Mucosa of descending colon (tissue), 3 donors: Measurements from ENCODE around the gene OR2T1. TPM values are rescaled to one million over a fixed set of nuclear protein-coding genes. Genes with fewer than 3 reads are reported as not detected.
"Not testable (repeated sequence)": the region's sequence is repeated elsewhere in the genome, so short reads cannot be mapped to it uniquely, and the experiment has no call there.

Experiments
- ATAC-seq: fragments of 200-7000 bp; cut with Tn5 transposase; one replicate; pipeline ENCODE4 v1.9.1; 2020; ENCODE audit warnings: mild to moderate bottlenecking, moderate library complexity
- DNase-seq, 3 donors: peaks; one replicate each; pipeline ENCODE4 v3.0.0-alpha.2; 2020
- H3K36me3 ChIP-seq: fragments of 200-600 bp; one replicate; pipeline ENCODE4 v1.8.0; 2021; ENCODE audit warnings: low read depth, mild to moderate bottlenecking
- H3K4me1 ChIP-seq: fragments of 200-600 bp; one replicate; pipeline ENCODE4 v1.8.0; 2021; ENCODE audit warnings: low read depth, mild to moderate bottlenecking
- H3K4me3 ChIP-seq: fragments of 200-600 bp; one replicate; pipeline ENCODE4 v1.8.0; 2021; ENCODE audit warnings: mild to moderate bottlenecking
- H3K9me3 ChIP-seq: fragments of 200-600 bp; one replicate; pipeline ENCODE4 v1.8.0; 2021; ENCODE audit warnings: mild to moderate bottlenecking
- CTCF ChIP-seq: fragments of 200-600 bp; IDR thresholded peaks from one replicate; pipeline ENCODE4 v1.8.0; 2022; ENCODE audit warnings: antibody characterized with exemption, mild to moderate bottlenecking
- intact Hi-C, 2 donors: fragments of 100-400 bp; cut with DNase I in 1 of 2; cut with micrococcal nuclease in 1 of 2; formaldehyde crosslinking; loops; one replicate each; pipeline versions ENCODE4 v1.11.0 to v1.11.1; 2022; cut with DNase I, micrococcal nuclease
- total RNA-seq, 3 donors: library from RNA; stranded (reverse); fragmentation: NEBNext Ultra II Directional in 2 of 3; extraction: Animal tissue kit (Norgen Biotek cat#: 25700) in 2 of 3; gene quantifications; one replicate each; pipeline versions ENCODE4 v1.2.1 to v1.2.4, GENCODE V29; 2021 to 2023
- donor health status: DM: no; HTN: no; CAD: no; lungs with moderate emphysema.
- donor health status: DM: no; HTN: no; CAD: no.
- donor health status: DM: no; HTN: yes; CAD: no.

The OR2T1 gene
- total RNA-seq, 3 donors from 2014 or later = not detected

- DNase-seq (no peak), ATAC-seq (no peak)
- Histone ChIP-seq H3K4me1 (no peaks in the 10 kb centered on the region), H3K9me3 (peaks cover 30% of the 10 kb centered on the region), H3K36me3 (no peaks in the 10 kb centered on the region), H3K4me3 (no peak overlapping the region)
- intact Hi-C loops = no loop called here
- TF ChIP-seq CTCF = no peak
Observed at GRCh38 chr1:248404024-248404423, 1.2 kb downstream of the OR2T1 start.

GRCh38 chr1:248406721-248407692, 4.2 kb downstream of the OR2T1 start:
- no peak for TF ChIP-seq CTCF
- intact Hi-C loops = no loop called here
- H3K9me3 ChIP-seq = peaks cover 41% of the 10 kb centered on the region
- no peak overlapping the region for H3K4me3 ChIP-seq
- H3K36me3 ChIP-seq = no peaks in the 10 kb centered on the region
- ATAC-seq = no peak
- no peak for DNase-seq
- no peaks in the 10 kb centered on the region for H3K4me1 ChIP-seq

- no peak for ATAC-seq
- Histone ChIP-seq H3K4me3 (no peak overlapping the region), H3K9me3 (peaks cover 32% of the 10 kb centered on the region), H3K4me1 (no peaks in the 10 kb centered on the region), H3K36me3 (no peaks in the 10 kb centered on the region)
- TF ChIP-seq CTCF = no peak
- intact Hi-C loops = no loop called here
- DNase-seq = no peak
Observed at GRCh38 chr1:248416226-248416625, 13.4 kb downstream of the OR2T1 start.

- Histone ChIP-seq H3K36me3 (no peaks in the 10 kb centered on the region), H3K9me3 (peaks cover 37% of the 10 kb centered on the region), H3K4me1 (no peaks in the 10 kb centered on the region), H3K4me3 (no peak overlapping the region)
- no peak for TF ChIP-seq CTCF
- intact Hi-C loops = no loop called here
- DNase-seq = no peak
- ATAC-seq = no peak
Observed at GRCh38 chr1:248417854-248418253, 15.0 kb downstream of the OR2T1 start.

GRCh38 chr1:248421384-248421783, 18.5 kb downstream of the OR2T1 start:
- TF ChIP-seq CTCF = no peak
- ATAC-seq = no peak
- H3K4me1 ChIP-seq = no peaks in the 10 kb centered on the region
- no peak for DNase-seq
- peaks cover 40% of the 10 kb centered on the region for H3K9me3 ChIP-seq
- intact Hi-C loops = no loop called here
- no peak overlapping the region for H3K4me3 ChIP-seq
- no peaks in the 10 kb centered on the region for H3K36me3 ChIP-seq

- H3K9me3 ChIP-seq, H3K36me3 ChIP-seq, H3K4me3 ChIP-seq, intact Hi-C loops, DNase-seq, ATAC-seq, H3K4me1 ChIP-seq: not testable (repeated sequence)
Observed at GRCh38 chr1:248427526-248428191, 24.8 kb downstream of the OR2T1 start.

GRCh38 chr1:248428192-248428533, 25.3 kb downstream of the OR2T1 start:
- H3K9me3 ChIP-seq, intact Hi-C loops, H3K36me3 ChIP-seq, DNase-seq, ATAC-seq, H3K4me1 ChIP-seq, H3K4me3 ChIP-seq: not testable (repeated sequence)

- H3K9me3 ChIP-seq, DNase-seq, H3K4me1 ChIP-seq, H3K36me3 ChIP-seq, ATAC-seq, intact Hi-C loops, H3K4me3 ChIP-seq: not testable (repeated sequence)
Observed at GRCh38 chr1:248431683-248432082, 28.8 kb downstream of the OR2T1 start.

- H3K9me3 ChIP-seq, ATAC-seq, DNase-seq, H3K4me3 ChIP-seq, H3K4me1 ChIP-seq, H3K36me3 ChIP-seq, intact Hi-C loops: not testable (repeated sequence)
Observed at GRCh38 chr1:248432201-248432600, 29.4 kb downstream of the OR2T1 start.
